GM12872 (cell line): ENCODE results near the gene MUC15.

ENCODE experiments used
- CTCF ChIP-seq: IDR thresholded peaks from 3 replicates; pipeline ENCODE4 v1.5.1; 2011; ENCODE audit warnings: low read depth, mild to moderate bottlenecking, low read length, moderate library complexity; ENCODE audit not compliant: insufficient read depth

MUC15 gene

GRCh38 chr11:26519469-26519868, 52.6 kb downstream of the MUC15 start:
- TF ChIP-seq CTCF: no peak

DNA sequence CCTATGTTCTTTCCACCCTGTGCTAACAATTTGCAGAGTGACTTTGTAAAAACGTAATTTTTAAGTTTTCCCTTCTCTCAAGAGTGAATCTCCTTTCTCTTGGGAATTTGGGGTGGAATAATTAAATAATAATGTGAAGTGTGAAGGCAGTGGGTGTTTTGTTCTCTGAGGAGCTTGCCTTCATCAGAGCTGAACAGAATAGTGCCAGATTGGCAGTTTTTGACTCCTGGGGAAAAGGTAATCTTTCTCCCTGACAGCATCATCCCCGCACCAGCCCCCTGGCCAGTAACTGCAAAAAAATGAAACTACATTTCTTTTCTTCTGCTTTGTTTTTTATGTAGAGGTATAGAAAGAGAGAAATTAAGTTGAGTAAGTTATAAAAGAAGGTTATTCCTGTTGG, 59.9 kb downstream of the MUC15 start:
- no peak for TF ChIP-seq CTCF

- no peak for TF ChIP-seq CTCF
Measured at GRCh38 chr11:26510756-26511155, 61.3 kb downstream of the MUC15 start.

- TF ChIP-seq CTCF: no peak
Measured at GRCh38 chr11:26510164-26510563, 61.9 kb downstream of the MUC15 start.
